Left lung (tissue), 10 donors: Measurements from ENCODE around the gene PHYHD1. TPM values are rescaled to one million over a fixed set of nuclear protein-coding genes. Genes with fewer than 3 reads are reported as not detected.

Source experiments
- ATAC-seq: fragments of 200-7000 bp; cut with Tn5 transposase; one replicate; pipeline ENCODE4 v1.9.1; 2020; ENCODE audit warnings: moderate library complexity
- DNase-seq, 4 donors: peaks; one replicate each; pipeline ENCODE4 v3.0.0-alpha.2; 2013 to 2020
- H3K27ac ChIP-seq, 2 donors: fragments of 200-600 bp; sonication (generic) in 1 of 2; one replicate each; pipeline versions ENCODE4 v1.5.0 to v1.8.0; 2020 to 2021
- H3K27me3 ChIP-seq, 2 donors: fragments of 200-600 bp; sonication (generic) in 1 of 2; one replicate each; pipeline versions ENCODE4 v1.5.0 to v1.8.0; 2020 to 2021
- H3K36me3 ChIP-seq, 2 donors: fragments of 200-600 bp; sonication (generic) in 1 of 2; one replicate each; pipeline versions ENCODE4 v1.5.0 to v1.8.0; 2020 to 2021
- H3K4me1 ChIP-seq, 2 donors: fragments of 200-600 bp; one replicate each; pipeline ENCODE4 v1.8.0; 2021
- H3K4me3 ChIP-seq, 2 donors: fragments of 200-600 bp; sonication (generic) in 1 of 2; one replicate each; pipeline versions ENCODE4 v1.5.0 to v1.8.0; 2020 to 2021; ENCODE audit warnings: mild to moderate bottlenecking in 1 of 2
- H3K9me3 ChIP-seq, 2 donors: fragments of 200-600 bp; sonication (generic) in 1 of 2; one replicate each; pipeline versions ENCODE4 v1.5.0 to v1.8.0; 2020 to 2021
- CTCF ChIP-seq, 2 donors: fragments of 200-600 bp; sonication (generic) in 1 of 2; IDR thresholded peaks; one replicate each; pipeline versions ENCODE4 v1.5.0 to v1.8.0; 2021; ENCODE audit warnings: antibody characterized with exemption in 2 of 2
- intact Hi-C, 2 donors: fragments of 100-400 bp; cut with DNase I; formaldehyde crosslinking; loops; one replicate each; pipeline versions ENCODE4 v1.11.2 to v1.14.2; 2022
- polyA plus RNA-seq, 6 donors: library from polyadenylated mRNA; unstranded; fragments of 120-200 nt; gene quantifications; one replicate each; pipeline ENCODE4 v1.2.1, GENCODE V29; 2013; ENCODE audit not compliant: insufficient read length in 6 of 6
- total RNA-seq, 2 donors: library from RNA; stranded (reverse); fragmentation: NEBNext Ultra II Directional; extraction: Animal tissue kit (Norgen Biotek cat#: 25700); gene quantifications; one replicate each; pipeline ENCODE4 v1.2.1, GENCODE V29; 2021
- donor health status: DM: no; HTN: yes; CAD: no.
- donor health status: DM: no; HTN: no; CAD: no.

PHYHD1 gene
- total and polyA plus RNA-seq, 8 donors = 32.6 to 51.7 (median 41.0) TPM

GRCh38 chr9:128911529-128912035, 9.2 kb upstream of the PHYHD1 start:
- peaks cover 0 to 65% of the 10 kb centered on the region in 2 donors for H3K36me3 ChIP-seq
- no peak for TF ChIP-seq CTCF (IDR thresholded peaks at IDR 0.05)
- peak overlapping the region; percentile 80 to 91 for H3K27ac ChIP-seq
- H3K4me3 ChIP-seq = no peak overlapping the region
- DNase-seq (peak in 3 of 4 donors; percentile 60 to 83 (median 63)), ATAC-seq (peak; percentile 22)
- intact Hi-C loops = no loop called here
- no peaks in the 10 kb centered on the region for H3K27me3 ChIP-seq
- H3K4me1 ChIP-seq = peaks cover 39 to 74% of the 10 kb centered on the region in 2 donors
- H3K9me3 ChIP-seq = no peaks in the 10 kb centered on the region

GRCh38 chr9:128912270-128912853, 8.4 kb upstream of the PHYHD1 start:
- DNase-seq (peak in 3 of 4 donors; percentile 68 to 82 (median 73)), ATAC-seq (peak; percentile 68)
- Histone ChIP-seq H3K9me3 (no peaks in the 10 kb centered on the region), H3K4me3 (peak overlapping the region in 1 of 2 donors; percentile 23), H3K27me3 (no peaks in the 10 kb centered on the region), H3K36me3 (peaks cover 0 to 65% of the 10 kb centered on the region in 2 donors), H3K4me1 (peaks cover 43 to 82% of the 10 kb centered on the region in 2 donors), H3K27ac (peak overlapping the region; percentile 80 to 91)
- intact Hi-C loops = no loop called here
- TF ChIP-seq CTCF (IDR thresholded peaks at IDR 0.05) = no peak

- no peak for DNase-seq
- peak overlapping the region in 1 of 2 donors; percentile 23 for H3K4me3 ChIP-seq
- no peak for TF ChIP-seq CTCF (IDR thresholded peaks at IDR 0.05)
- no peaks in the 10 kb centered on the region for H3K27me3 ChIP-seq
- peak; percentile 11 for ATAC-seq
- H3K27ac ChIP-seq = peak overlapping the region; percentile 80 to 91
- no peaks in the 10 kb centered on the region for H3K9me3 ChIP-seq
- H3K36me3 ChIP-seq = peaks cover 0 to 65% of the 10 kb centered on the region in 2 donors
- intact Hi-C loops = no loop called here
- H3K4me1 ChIP-seq = peaks cover 45 to 85% of the 10 kb centered on the region in 2 donors
Measured at GRCh38 chr9:128913048-128913900, 7.5 kb upstream of the PHYHD1 start.

- peaks cover 0 to 58% of the 10 kb centered on the region in 2 donors for H3K36me3 ChIP-seq
- H3K4me3 ChIP-seq = no peak overlapping the region
- DNase-seq (peak in 1 of 4 donors; percentile 47), ATAC-seq (peak; percentile 6)
- no peaks in the 10 kb centered on the region for H3K9me3 ChIP-seq
- H3K27me3 ChIP-seq = no peaks in the 10 kb centered on the region
- peak overlapping the region; percentile 80 to 91 for H3K27ac ChIP-seq
- intact Hi-C loops = no loop called here
- peaks cover 45 to 90% of the 10 kb centered on the region in 2 donors for H3K4me1 ChIP-seq
- TF ChIP-seq CTCF (IDR thresholded peaks at IDR 0.05) = no peak
Measured at GRCh38 chr9:128913995-128914772, 6.6 kb upstream of the PHYHD1 start.
